Caco-2 (cell line): Measurements from ENCODE around the gene SCN4A. TPM values are rescaled to one million over a fixed set of nuclear protein-coding genes. Genes with fewer than 3 reads are reported as not detected.
"Not testable (repeated sequence)": the region's sequence is repeated elsewhere in the genome, so short reads cannot be mapped to it uniquely, and the experiment has no call there.

Experiments used
- BruUV-seq: library from RNA; stranded (reverse); fragments of 400-500 nt; replicated peaks from 2 replicates; lab custom pipeline; 2021; lab: Mats Ljungman, UMichigan
- CTCF ChIA-PET: fragments of 300-600 bp; sonication (Branson Sonifier 250); formaldehyde crosslinking; loops from one replicate; lab custom pipeline; 2022; ENCODE audit warnings: antibody characterized with exemption; lab: Charles Lee
- POLR2A ChIA-PET: fragments of 300-600 bp; sonication (Branson Sonifier 250); formaldehyde crosslinking; loops from one replicate; lab custom pipeline; 2022; ENCODE audit warnings: antibody characterized with exemption; lab: Charles Lee
- DNase-seq, 2 experiments: peaks; one replicate each; pipeline versions ENCODE4 v3.0.0 to v3.0.0-alpha.2; 2020 to 2022
- H3K27me3 ChIP-seq: replicated peaks from 2 replicates; pipeline ENCODE4 v1.6.0; 2011; ENCODE audit warnings: low read length; ENCODE audit not compliant: control insufficient read depth, insufficient read depth
- H3K36me3 ChIP-seq: 2 replicates; pipeline ENCODE4 v1.5.1; 2011; ENCODE audit warnings: low read length; ENCODE audit not compliant: control insufficient read depth, insufficient read depth
- H3K4me1 ChIP-seq: fragments of 250-450 bp; sonication (Bioruptor Pico); 2 replicates; pipeline ENCODE4 v1.5.1; 2020; ENCODE audit warnings: mild to moderate bottlenecking
- H3K4me3 ChIP-seq: 2 replicates; pipeline ENCODE4 v1.5.1; 2011; ENCODE audit warnings: low read depth, mild to moderate bottlenecking, control low read depth, low read length
- H3K9me3 ChIP-seq: fragments of 250-450 bp; sonication (Bioruptor Pico); 2 replicates; pipeline ENCODE4 v1.5.1; 2020; ENCODE audit warnings: mild to moderate bottlenecking, moderate library complexity
- H3K27ac Mint-ChIP-seq: one replicate; pipeline ENCODE4 v1.8.0; 2022; ENCODE audit warnings: mixed read lengths; ENCODE audit not compliant: unreplicated experiment
- H3K27me3 Mint-ChIP-seq: one replicate; pipeline ENCODE4 v1.8.0; 2022; ENCODE audit warnings: mixed read lengths; ENCODE audit not compliant: insufficient read depth, unreplicated experiment
- H3K36me3 Mint-ChIP-seq: one replicate; pipeline ENCODE4 v1.8.0; 2022; ENCODE audit warnings: mild to moderate bottlenecking, mixed read lengths; ENCODE audit not compliant: insufficient read depth, unreplicated experiment
- H3K4me1 Mint-ChIP-seq: one replicate; pipeline ENCODE4 v1.8.0; 2022; ENCODE audit warnings: low read depth, mixed read lengths; ENCODE audit not compliant: unreplicated experiment
- H3K4me3 Mint-ChIP-seq: one replicate; pipeline ENCODE4 v1.8.0; 2022; ENCODE audit warnings: mild to moderate bottlenecking, moderate library complexity, mixed read lengths; ENCODE audit not compliant: unreplicated experiment
- H3K9me3 Mint-ChIP-seq: one replicate; pipeline ENCODE4 v1.8.0; 2022; ENCODE audit warnings: mixed read lengths; ENCODE audit not compliant: unreplicated experiment
- CTCF ChIP-seq, 2 experiments: fragments of 200-600 bp in 1 of 2; IDR thresholded peaks; 1 replicate in 1 of 2; 2 replicates in 1 of 2; pipeline versions ENCODE4 v1.5.1 to v1.8.0; 2011 to 2022; ENCODE audit warnings: antibody characterized with exemption in 1 of 2, control low read depth in 1 of 2, inconsistent platforms in 1 of 2, low read depth in 1 of 2, low read length in 1 of 2, mild to moderate bottlenecking in 1 of 2, moderate library complexity in 1 of 2; ENCODE audit not compliant: insufficient read depth in 1 of 2, severe bottlenecking in 1 of 2, unreplicated experiment in 1 of 2
- intact Hi-C: fragments of 100-400 bp; cut with micrococcal nuclease; formaldehyde crosslinking; loops from one replicate; pipeline ENCODE4 v1.10.0; 2022; ENCODE audit not compliant: unreplicated experiment
- total RNA-seq: library from RNA; stranded (reverse); gene quantifications from 2 replicates; pipeline ENCODE4 v1.2.3, GENCODE V29; 2022

Gene SCN4A
- total RNA-seq, 1 experiment from 2014 or later, result not detected

GRCh38 chr17:63925615-63926014, 47.1 kb downstream of the SCN4A start:
- intact Hi-C loops, result no loop called here
- H3K27me3 Mint-ChIP-seq, result peaks cover 3% of the 10 kb centered on the region
- no peaks in the 10 kb centered on the region for H3K27me3 ChIP-seq
- no peak for DNase-seq
- no peaks in the 10 kb centered on the region for H3K36me3 Mint-ChIP-seq
- CTCF ChIA-PET, result no interaction called here
- no peak overlapping the region for H3K27ac Mint-ChIP-seq
- POLR2A ChIA-PET, result no interaction called here
- BruUV-seq, result no TSS peak
- H3K4me1 Mint-ChIP-seq, result no peaks in the 10 kb centered on the region
- no peaks in the 10 kb centered on the region for H3K9me3 Mint-ChIP-seq
- no peaks in the 10 kb centered on the region for H3K4me1 ChIP-seq
- no peak for TF ChIP-seq CTCF (IDR thresholded peaks at IDR 0.05; ENCODE audit: insufficient read depth in 1 of 2, low read depth in 1 of 2, low read length in 1 of 2, severe bottlenecking in 1 of 2, unreplicated experiment in 1 of 2)
- no peaks in the 10 kb centered on the region for H3K36me3 ChIP-seq
- H3K4me3 Mint-ChIP-seq, result no peak overlapping the region
- no peaks in the 10 kb centered on the region for H3K9me3 ChIP-seq
- H3K4me3 ChIP-seq, result no peak overlapping the region

- DNase-seq, intact Hi-C loops, H3K27me3 ChIP-seq, H3K27me3 Mint-ChIP-seq, H3K4me1 Mint-ChIP-seq, H3K9me3 ChIP-seq, H3K9me3 Mint-ChIP-seq, H3K27ac Mint-ChIP-seq, H3K36me3 Mint-ChIP-seq, POLR2A ChIA-PET, BruUV-seq, H3K4me3 ChIP-seq, H3K36me3 ChIP-seq, H3K4me1 ChIP-seq, H3K4me3 Mint-ChIP-seq: not testable (repeated sequence)
- CTCF ChIA-PET, result interaction anchor here (1.6 kb wide), 1 partner anchor 24 kb away, joined by 5 read pairs; no protein-coding TSS in a partner anchor
Observed at GRCh38 chr17:63922402-63922801, 50.3 kb downstream of the SCN4A start.

GRCh38 chr17:63920779-63921178, 51.9 kb downstream of the SCN4A start:
- BruUV-seq, H3K27ac Mint-ChIP-seq, H3K36me3 Mint-ChIP-seq, H3K9me3 Mint-ChIP-seq, H3K4me3 Mint-ChIP-seq, H3K27me3 ChIP-seq, H3K36me3 ChIP-seq, DNase-seq, H3K4me1 Mint-ChIP-seq, POLR2A ChIA-PET, H3K4me3 ChIP-seq, H3K9me3 ChIP-seq, H3K4me1 ChIP-seq: not testable (repeated sequence)
- peaks cover 15% of the 10 kb centered on the region for H3K27me3 Mint-ChIP-seq
- intact Hi-C loops, result loop anchor here (2.0 kb wide), 1 partner anchor 210 kb away; the partner anchor contains the start of gene ERN1
- CTCF ChIA-PET, result interaction anchor here (0.6 to 3.2 kb wide), 5 partner anchors 26 to 213 kb away, joined by 3 to 41 read pairs (median 21); no protein-coding TSS in a partner anchor

GRCh38 chr17:63920050-63920449, 52.7 kb downstream of the SCN4A start:
- H3K4me3 Mint-ChIP-seq, H3K9me3 Mint-ChIP-seq, H3K4me3 ChIP-seq, H3K27ac Mint-ChIP-seq, BruUV-seq, POLR2A ChIA-PET, H3K36me3 Mint-ChIP-seq, H3K4me1 ChIP-seq, H3K36me3 ChIP-seq, DNase-seq, H3K9me3 ChIP-seq, H3K27me3 ChIP-seq, H3K4me1 Mint-ChIP-seq: not testable (repeated sequence)
- intact Hi-C loops, result loop anchor here (2.0 kb wide), 1 partner anchor 211 kb away; the partner anchor contains the start of gene ERN1
- H3K27me3 Mint-ChIP-seq, result peaks cover 18% of the 10 kb centered on the region
- CTCF ChIA-PET, result interaction anchor here (0.6 to 3.2 kb wide), 13 partner anchors 12 to 214 kb away, joined by 3 to 41 read pairs (median 5); partner anchors contain the start of gene CD79B
